LoVo (cell line): Measurements from ENCODE around the gene SMYD5.
"Not testable (repeated sequence)": the region's sequence is repeated elsewhere in the genome, so short reads cannot be mapped to it uniquely, and the experiment has no call there.

ENCODE experiments used
- DNase-seq: peaks from one replicate; pipeline ENCODE4 v3.0.0-alpha.2; 2016; ENCODE audit warnings: low spot score

SMYD5 gene

GRCh38 chr2:73214120-73215035 lies at the start of gene SMYD5:
SMYD5 (plus strand) TSS chr2:73214245; CDS start chr2:73214267, 22 bp downstream.
- peak; percentile 87 for DNase-seq

GRCh38 chr2:73165978-73166377 lies 48.1 kb upstream of the SMYD5 start:
- DNase-seq = not testable (repeated sequence)

GRCh38 chr2:73166813-73167212 lies 47.2 kb upstream of the SMYD5 start:
- not testable (repeated sequence) for DNase-seq

GRCh38 chr2:73168348-73168747 lies 45.7 kb upstream of the SMYD5 start:
- DNase-seq = not testable (repeated sequence)

- not testable (repeated sequence) for DNase-seq
Observed at GRCh38 chr2:73170341-73170740, 43.7 kb upstream of the SMYD5 start.

GRCh38 chr2:73172963-73173362 lies 41.1 kb upstream of the SMYD5 start:
- DNase-seq = no peak

GRCh38 chr2:73173781-73174180 lies 40.3 kb upstream of the SMYD5 start:
- DNase-seq = no peak

GRCh38 chr2:73174244-73174643 lies 39.8 kb upstream of the SMYD5 start:
- DNase-seq = no peak

- DNase-seq = no peak
Observed at GRCh38 chr2:73174941-73175662, 38.9 kb upstream of the SMYD5 start.

GRCh38 chr2:73175663-73176204 lies 38.3 kb upstream of the SMYD5 start:
- no peak for DNase-seq

- DNase-seq = no peak
Observed at GRCh38 chr2:73176205-73176880, 37.7 kb upstream of the SMYD5 start.

- peak; percentile 88 for DNase-seq
Observed at GRCh38 chr2:73176881-73177644, 37.0 kb upstream of the SMYD5 start.

- DNase-seq = no peak
Observed at GRCh38 chr2:73177645-73178255, 36.3 kb upstream of the SMYD5 start.

- no peak for DNase-seq
Observed at GRCh38 chr2:73185965-73186364, 28.1 kb upstream of the SMYD5 start.

GRCh38 chr2:73187549-73187948 lies 26.5 kb upstream of the SMYD5 start:
- no peak for DNase-seq

GRCh38 chr2:73197579-73197978 lies 16.5 kb upstream of the SMYD5 start:
- DNase-seq = no peak

- not testable (repeated sequence) for DNase-seq
Observed at GRCh38 chr2:73200281-73200680, 13.8 kb upstream of the SMYD5 start.

- no peak for DNase-seq
Observed at GRCh38 chr2:73202156-73203054, 11.6 kb upstream of the SMYD5 start, which contains the start of gene NOTO. NOTO (plus strand) TSS chr2:73202574; CDS start chr2:73202667, 93 bp downstream.

GRCh38 chr2:73203055-73203681 lies 10.9 kb upstream of the SMYD5 start:
- DNase-seq = no peak
